ENCODE measurements around the gene TAF1B. TPM values are rescaled to one million over a fixed set of nuclear protein-coding genes. Genes with fewer than 3 reads are reported as not detected.

The TAF1B gene
- total RNA-seq, 2 experiments from 2014 or later, result 22.3 to 22.4 TPM

DNA sequence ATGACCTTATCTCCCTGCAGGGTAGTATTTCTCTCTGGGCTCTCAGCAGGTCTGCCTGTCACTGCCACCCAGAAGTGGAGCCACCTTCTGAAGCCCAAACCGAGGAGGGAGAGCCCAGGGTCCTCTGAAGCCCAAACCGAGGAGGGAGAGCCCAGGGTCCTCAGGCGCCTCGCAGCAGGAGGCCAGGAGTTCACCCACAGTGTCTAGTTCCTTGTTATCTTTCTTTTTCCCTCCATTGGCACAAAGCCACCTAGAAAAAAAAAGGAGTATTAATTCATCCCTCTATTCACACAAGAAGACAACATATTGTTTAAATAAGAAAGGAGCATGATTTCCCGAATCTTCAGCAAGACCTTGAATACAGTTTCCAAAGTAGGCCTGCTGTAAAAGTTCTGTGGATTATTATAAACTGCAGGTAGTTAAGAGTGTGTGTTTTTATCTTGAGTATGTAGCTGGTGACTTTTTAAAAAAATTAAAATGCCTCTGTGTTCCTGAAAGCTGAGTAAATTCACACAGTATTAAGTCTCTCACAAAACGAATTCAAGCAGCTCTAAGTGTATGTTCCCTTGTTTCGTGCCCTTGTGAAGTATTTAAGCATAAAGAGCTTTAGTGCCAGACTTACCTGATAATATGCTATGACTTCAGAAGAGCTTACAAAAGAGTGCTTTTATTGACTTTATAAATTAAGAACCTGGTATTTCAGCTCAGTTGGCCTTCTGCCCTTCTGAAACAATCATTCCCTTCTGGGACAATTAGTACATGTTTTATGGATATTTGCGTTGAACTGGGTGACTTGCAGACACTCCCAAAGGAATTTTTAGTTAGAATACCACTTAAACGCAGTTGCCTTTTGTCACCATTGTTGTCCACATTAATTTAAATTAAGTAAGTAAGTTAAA, 96.6 kb downstream of the TAF1B start:
- no peaks in the 10 kb centered on the region for H3K36me3 Mint-ChIP-seq (ENCODE audit: low read depth)
- POLR2A ChIA-PET, result interaction anchor here (0.6 to 0.8 kb wide), 2 partner anchors 131 to 141 kb away, joined by 3 to 4 read pairs; no protein-coding TSS in a partner anchor
- H3K27ac Mint-ChIP-seq, result no peak overlapping the region
- no peak for DNase-seq
- CTCF ChIA-PET, result interaction anchor here (1.2 to 1.6 kb wide), 3 partner anchors 8 to 132 kb away, joined by 3 to 5 read pairs (median 3); no protein-coding TSS in a partner anchor
- no peaks in the 10 kb centered on the region for H3K9me3 Mint-ChIP-seq
- intact Hi-C loops (cut with micrococcal nuclease), result no loop called here
- no peak for ATAC-seq
- no peak for TF ChIP-seq CTCF (IDR thresholded peaks at IDR 0.05)
- no peaks in the 10 kb centered on the region for H3K27me3 Mint-ChIP-seq
- peaks cover 4% of the 10 kb centered on the region for H3K4me1 Mint-ChIP-seq (ENCODE audit: low read depth)
- H3K4me3 Mint-ChIP-seq, result no peak overlapping the region

- H3K4me3 Mint-ChIP-seq, result no peak overlapping the region
- H3K9me3 Mint-ChIP-seq, result no peaks in the 10 kb centered on the region
- ChIA-PET CTCF (interaction anchor here (0.6 to 1.9 kb wide), 6 partner anchors 18 to 142 kb away, joined by 3 to 6 read pairs (median 4); no protein-coding TSS in a partner anchor), POLR2A (interaction anchor here (0.6 kb wide), 1 partner anchor 467 kb away, joined by 3 read pairs; no protein-coding TSS in a partner anchor)
- ATAC-seq (no peak), DNase-seq (no peak)
- intact Hi-C loops (cut with micrococcal nuclease), result no loop called here
- TF ChIP-seq CTCF (IDR thresholded peaks at IDR 0.05), result no peak
- no peaks in the 10 kb centered on the region for H3K4me1 Mint-ChIP-seq (ENCODE audit: low read depth)
- H3K36me3 Mint-ChIP-seq (ENCODE audit: low read depth), result no peaks in the 10 kb centered on the region
- H3K27ac Mint-ChIP-seq, result no peak overlapping the region
- peaks cover 10% of the 10 kb centered on the region for H3K27me3 Mint-ChIP-seq
Measured at GRCh38 chr2:9941196-9941995, 98.1 kb downstream of the TAF1B start.

- TF ChIP-seq CTCF (IDR thresholded peaks at IDR 0.05), result no peak
- intact Hi-C loops (cut with micrococcal nuclease), result no loop called here
Measured at GRCh38 chr2:9941996-9942390, 98.7 kb downstream of the TAF1B start.

DNA sequence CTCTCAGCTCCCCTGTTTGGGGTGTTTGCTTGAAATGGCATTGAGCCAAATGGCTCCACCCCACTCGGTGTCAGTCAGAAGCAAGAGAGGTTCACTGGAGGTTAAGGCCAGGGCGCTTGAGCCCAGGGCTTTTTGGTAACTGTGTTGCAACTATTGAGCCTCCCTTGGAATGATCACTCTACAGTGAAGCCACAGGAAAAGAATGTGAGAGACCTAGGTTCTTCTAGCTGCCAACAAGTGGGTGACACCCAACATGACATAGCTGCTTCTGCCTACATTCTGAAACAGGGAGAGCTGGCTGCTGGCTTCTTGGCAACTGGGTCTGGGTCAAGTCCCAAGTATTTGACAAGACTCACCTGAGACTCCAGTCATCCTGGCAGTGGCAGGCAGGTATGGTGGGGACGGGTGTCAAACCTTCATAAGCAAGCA, 101.1 kb downstream of the TAF1B start:
- DNase-seq (no peak), ATAC-seq (no peak)
- H3K9me3 Mint-ChIP-seq, result no peaks in the 10 kb centered on the region
- ChIA-PET POLR2A (interaction anchor here (1.7 kb wide), 1 partner anchor 9 kb away, joined by 3 read pairs; no protein-coding TSS in a partner anchor), CTCF (interaction anchor here (1.3 kb wide), 1 partner anchor 130 kb away, joined by 3 read pairs; no protein-coding TSS in a partner anchor)
- no peak overlapping the region for H3K4me3 Mint-ChIP-seq
- no peaks in the 10 kb centered on the region for H3K36me3 Mint-ChIP-seq (ENCODE audit: low read depth)
- no peaks in the 10 kb centered on the region for H3K4me1 Mint-ChIP-seq (ENCODE audit: low read depth)
- intact Hi-C loops (cut with micrococcal nuclease), result no loop called here
- peaks cover 19% of the 10 kb centered on the region for H3K27me3 Mint-ChIP-seq
- H3K27ac Mint-ChIP-seq, result no peak overlapping the region
- no peak for TF ChIP-seq CTCF (IDR thresholded peaks at IDR 0.05)

More at GRCh38 chr2:9941996-9942390, 98.7 kb downstream of the TAF1B start:
- no peak for ATAC-seq
- Mint-ChIP-seq H3K4me3 (no peak overlapping the region), H3K27me3 (peaks cover 11% of the 10 kb centered on the region), H3K4me1 (ENCODE audit: low read depth) (no peaks in the 10 kb centered on the region), H3K36me3 (ENCODE audit: low read depth) (no peaks in the 10 kb centered on the region), H3K9me3 (no peaks in the 10 kb centered on the region), H3K27ac (no peak overlapping the region)
- ChIA-PET CTCF (interaction anchor here (0.8 to 1.9 kb wide), 4 partner anchors 19 to 128 kb away, joined by 3 to 6 read pairs (median 4); no protein-coding TSS in a partner anchor), POLR2A (interaction anchor here (0.8 kb wide), 1 partner anchor 12 kb away, joined by 3 read pairs; no protein-coding TSS in a partner anchor)
- DNase-seq, result no peak

Data from activated CD8-positive, alpha-beta T cell treated with anti-CD3 and anti-CD28 coated beads for 36 hours (primary cell).